ENCODE results near the gene NPDC1.

DNA sequence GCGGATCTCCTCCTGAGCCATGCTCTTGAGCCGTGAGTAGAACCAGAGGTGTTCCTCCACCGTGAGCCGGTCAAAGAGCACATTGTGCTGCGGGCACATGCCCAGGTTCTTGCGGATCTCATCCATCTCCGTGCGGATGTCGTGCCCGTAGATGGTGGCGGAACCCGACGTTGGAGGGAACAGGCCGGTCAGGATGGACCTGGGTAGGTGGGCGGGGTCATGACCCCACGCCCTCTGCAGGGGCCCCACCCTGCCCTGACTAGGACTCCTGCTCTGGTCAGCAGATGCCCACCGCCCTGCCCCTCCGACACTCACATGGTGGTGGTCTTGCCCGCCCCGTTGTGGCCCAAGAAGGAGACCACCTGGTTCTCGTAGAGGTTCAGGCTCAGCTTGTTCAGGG, 30.0 kb downstream of the NPDC1 start:
- TF ChIP-seq EZH2 (IDR thresholded peaks at IDR 0.05; ENCODE audit: insufficient read depth, poor library complexity, severe bottlenecking) = no peak
- TF ChIP-seq EZH2phosphoT487 (IDR thresholded peaks at IDR 0.05; ENCODE audit: insufficient read depth, low read depth) = no peak
